GM21360 (cell line): ENCODE measurements around the gene SPG11.

Experiments used
- ATAC-seq: cut with Tn5 transposase; IDR thresholded peaks from one replicate; pipeline ENCODE4 v1.9.1; 2021; ENCODE audit warnings: mild to moderate bottlenecking, moderate library complexity; ENCODE audit not compliant: unreplicated experiment

The SPG11 gene

DNA sequence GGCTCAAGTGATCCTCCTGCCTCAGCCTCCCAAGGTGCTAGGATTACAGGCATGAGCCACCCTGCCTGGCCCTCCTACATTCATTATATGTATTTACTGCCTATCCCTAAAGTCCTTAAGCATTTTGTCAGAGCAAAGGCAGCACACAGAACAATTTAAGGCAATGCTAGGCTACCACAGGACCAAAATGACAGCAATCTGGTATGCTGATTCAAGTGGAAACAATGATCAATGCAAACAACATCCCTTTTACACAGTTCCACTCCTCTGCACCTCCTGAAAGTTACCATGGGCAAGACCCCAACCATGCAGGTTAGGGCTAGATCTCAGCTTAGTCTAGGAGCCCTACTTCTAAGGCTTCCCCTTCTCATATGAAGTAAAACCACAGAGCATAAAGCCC, 40.3 kb downstream of the SPG11 start:
- no peak for ATAC-seq

DNA sequence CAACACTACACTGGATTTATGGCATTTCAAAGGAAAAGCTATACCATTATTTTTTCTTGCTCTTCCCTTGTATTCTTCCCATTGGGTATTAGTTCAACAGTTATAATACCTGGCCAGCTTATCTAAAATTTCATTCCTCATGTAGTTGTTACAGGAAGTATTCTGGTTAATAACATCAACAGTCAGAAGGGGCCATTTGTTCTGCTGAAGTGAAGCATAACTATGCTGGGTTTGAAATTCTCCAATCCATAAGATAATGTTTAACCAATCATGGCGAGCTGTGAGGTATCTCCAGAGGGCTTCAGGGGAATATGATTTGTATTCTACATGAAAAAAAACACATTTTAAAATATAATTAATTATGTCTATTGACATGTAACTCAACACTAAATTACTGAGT, 43.4 kb downstream of the SPG11 start:
- ATAC-seq: no peak

DNA sequence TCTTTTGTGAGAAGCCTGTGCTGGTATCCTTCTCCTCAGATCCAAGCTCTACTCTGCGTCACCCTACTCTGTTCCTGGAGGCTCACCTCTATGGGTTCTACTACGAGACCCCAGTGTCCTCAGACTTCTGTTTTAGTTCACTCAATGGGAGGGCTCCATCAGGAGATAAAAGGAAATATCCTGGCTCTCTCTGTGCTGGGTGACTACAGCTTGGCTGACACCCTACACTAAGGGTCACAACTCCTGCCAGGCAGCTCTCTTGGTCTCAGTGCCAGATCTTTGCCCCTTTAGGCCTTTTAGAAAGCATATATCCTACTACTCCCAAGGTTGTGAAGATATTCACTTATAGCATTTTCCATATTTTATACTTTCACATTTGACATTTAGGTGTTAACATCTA, 46.5 kb downstream of the SPG11 start:
- ATAC-seq: no peak

DNA sequence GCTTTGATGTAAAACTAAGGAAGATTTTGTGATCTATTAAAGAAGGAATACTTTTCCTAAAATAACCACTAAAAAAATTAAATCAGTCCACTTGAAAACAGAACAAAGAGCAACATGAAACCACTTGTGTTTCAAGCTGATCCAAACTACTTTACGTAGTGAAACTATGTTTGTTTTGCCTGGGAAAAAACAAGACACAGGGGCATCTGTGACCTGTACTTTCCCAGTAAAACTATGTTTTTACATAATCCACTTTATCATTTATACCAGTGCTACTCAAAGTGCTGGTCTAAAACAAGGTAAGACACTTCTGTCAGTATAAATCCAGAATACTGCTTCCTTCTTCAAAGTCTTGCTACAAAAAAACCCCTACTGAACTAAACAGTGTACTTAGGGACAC, 56.7 kb downstream of the SPG11 start:
- no peak for ATAC-seq

DNA sequence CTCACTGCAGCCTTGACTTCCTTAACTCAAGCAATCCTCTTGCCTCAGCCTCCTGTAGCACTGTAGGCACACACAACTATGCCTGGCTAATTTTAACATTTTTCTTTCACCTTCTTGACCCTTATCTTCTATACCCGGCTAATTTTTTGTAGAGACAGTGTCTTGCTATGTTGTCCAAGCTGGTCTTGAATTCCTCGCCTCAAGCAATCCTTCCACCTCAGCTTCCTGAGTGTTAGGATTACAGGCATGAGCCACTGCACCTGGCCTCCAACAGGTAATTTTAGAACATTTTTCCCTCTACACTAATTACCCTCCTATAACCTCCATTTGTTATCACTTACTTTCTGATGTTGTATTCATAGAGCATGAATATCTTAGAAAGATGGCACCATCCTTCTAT, 60.3 kb downstream of the SPG11 start:
- no peak for ATAC-seq

DNA sequence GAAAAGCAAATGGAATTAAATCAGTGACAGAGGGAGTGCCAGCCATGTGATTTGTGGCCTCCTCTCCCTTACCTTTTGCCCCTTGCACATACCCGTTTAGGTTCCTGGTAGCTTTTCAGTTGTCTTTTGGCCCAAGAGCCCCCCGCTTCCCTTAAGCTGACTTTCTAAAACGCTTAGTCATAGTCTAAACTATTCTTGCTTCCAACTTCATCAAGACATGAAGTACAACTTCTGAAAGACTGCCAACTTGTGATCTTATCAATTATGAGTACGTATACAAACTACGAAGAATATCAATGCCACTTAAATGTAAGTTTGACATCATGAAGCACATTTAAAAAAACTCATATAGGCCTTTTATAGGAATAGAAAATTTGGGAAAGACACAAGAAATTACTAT, 64.6 kb downstream of the SPG11 start:
- no peak for ATAC-seq

DNA sequence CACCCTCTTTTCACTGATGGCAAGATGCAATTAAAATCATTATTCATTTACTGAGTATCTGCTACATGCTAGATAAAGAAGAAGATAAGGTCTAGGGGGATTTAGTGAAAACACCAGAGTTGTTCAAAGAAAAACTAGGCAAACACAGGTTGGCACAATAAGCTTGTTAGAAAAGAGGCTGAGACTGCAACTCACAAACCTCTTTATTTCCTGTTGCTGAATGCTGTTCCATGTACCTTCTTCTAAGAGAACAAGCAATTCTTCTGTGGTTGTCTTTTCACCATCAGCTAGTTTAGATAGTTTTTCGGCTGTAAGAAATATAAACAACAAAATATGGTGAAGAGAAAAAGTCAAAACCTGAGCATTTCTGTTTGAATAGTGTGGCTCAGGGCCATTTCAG, 65.4 kb downstream of the SPG11 start:
- no peak for ATAC-seq

DNA sequence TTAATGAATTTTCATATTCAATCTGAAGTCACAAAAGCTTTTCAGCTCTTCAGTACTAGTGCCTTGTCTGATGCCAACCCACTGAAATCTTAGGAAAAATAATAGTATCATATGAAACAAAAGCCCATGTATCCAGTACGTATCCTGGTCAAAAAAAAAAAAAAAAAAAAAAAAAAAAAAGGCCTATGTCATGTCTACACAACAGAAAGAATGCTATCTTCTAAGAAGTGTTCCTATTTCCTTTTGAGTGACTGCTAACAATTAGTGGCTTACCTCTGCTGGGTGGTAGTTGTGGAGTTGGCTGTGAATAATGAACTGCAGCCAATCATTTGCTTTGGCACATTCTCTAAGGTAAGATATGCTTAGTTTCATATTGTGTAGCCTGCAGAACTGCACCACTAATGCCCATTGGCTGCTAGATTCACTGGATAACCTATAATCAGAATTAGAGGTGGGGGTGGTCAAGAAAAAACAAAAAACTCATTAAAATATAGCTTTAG, 66.9 kb downstream of the SPG11 start:
- no peak for ATAC-seq

DNA sequence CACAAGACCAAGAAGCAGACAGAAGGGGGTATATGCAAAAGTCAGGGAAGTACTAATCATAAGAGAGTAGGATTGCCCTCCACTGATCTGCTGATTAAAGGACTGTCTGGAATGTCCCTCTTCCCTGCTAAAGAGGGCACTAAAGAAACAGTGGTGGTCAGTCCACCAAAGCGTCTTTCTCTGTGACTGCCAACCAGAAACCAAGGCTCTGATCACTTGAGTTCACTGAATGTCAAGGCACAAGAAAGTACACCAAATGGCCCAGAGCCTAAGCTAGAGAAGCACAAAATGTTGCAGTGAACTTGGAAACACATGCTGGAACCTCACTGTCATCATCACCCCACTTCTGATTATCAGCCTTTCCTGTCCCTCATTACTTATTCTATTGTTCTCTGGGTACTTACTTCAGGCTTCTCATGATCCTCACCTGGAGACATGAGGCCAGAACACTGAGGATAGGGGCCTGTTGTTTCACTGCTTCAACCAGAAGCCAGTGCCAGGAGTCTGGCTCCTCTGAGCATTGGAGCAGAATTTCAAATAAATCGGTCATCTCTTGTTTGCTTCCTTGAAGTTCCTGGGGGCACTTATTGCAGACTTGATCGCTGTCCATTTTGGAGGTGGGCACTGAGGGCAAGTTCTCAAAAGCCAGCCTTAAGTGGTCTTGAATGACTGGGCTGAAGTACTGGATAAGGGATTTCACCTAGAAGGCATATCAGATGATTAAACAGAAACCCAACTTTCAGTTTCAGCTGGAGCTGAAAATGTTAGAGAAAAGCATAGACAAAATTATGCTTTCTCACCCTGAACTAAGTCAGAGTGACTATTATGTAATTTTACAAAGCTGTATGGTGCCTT, 67.6 kb downstream of the SPG11 start:
- ATAC-seq: no peak

DNA sequence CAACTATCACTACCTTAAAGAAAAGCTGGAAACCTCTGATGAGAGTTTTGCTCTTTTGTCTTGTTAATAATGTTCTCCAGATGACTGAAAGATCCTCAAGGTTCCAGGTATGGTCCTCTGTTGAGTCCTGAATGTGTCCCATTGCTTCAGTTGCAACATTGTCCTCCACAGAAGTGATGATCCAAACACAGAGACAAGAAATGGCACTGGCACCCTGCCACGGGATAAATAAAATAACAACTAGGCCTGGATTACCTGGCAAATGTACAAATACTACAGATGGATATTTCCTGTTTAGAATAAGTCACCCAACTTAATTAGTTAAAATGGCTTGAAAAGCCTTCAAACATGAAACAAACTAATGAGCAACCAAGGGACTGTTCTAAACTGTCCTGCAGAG, 68.2 kb downstream of the SPG11 start:
- ATAC-seq: no peak

DNA sequence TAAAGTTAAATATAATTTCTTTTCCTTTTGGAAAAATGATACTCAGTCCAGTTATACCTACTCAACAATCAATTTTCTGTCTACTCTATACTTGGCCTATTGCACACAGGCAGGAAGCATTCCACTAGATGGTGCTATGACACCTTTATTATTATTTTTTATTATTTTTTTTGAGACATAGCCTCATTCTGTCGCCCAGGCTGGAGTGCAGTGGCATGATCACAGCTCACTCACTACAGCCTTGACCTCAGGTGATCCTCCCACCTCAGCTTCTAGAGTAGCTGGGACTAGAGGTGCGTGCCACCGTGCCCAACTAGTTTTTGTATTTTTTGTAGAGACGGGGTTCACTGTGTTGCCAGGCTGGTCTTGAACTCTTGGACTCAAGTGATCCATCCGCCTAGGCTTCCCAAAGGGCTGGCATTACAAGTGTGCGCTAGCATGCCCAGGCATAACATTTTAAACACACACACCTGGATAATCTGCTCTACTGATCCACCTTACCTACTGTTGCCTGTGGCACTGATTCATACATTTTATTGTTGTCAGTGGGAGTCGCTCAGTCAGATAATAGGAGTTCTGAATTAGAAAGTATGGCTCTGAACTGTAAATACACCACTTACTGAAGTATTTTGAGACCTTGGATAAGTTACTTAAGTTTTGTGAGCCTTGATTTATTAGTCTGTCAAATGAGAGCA, 70.3 kb downstream of the SPG11 start:
- no peak for ATAC-seq

DNA sequence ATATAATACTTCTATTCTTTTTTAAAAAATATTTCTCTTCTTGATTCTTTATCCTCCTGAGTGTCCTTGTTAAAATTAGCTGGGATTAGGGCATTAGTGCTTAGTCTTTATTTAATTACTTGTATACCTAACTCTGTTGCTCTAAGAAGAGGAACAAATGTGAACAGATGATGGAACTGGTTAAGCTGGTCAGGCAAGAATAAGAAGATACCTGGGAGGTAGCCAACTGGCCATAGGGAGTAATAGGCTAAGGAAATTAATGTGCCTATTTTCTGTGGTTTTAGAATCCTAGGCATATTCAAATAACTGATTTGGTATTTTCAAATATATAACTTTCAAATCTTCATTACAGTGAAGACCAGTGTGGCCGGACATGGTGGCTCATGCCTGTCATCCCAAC, 72.1 kb downstream of the SPG11 start:
- no peak for ATAC-seq

DNA sequence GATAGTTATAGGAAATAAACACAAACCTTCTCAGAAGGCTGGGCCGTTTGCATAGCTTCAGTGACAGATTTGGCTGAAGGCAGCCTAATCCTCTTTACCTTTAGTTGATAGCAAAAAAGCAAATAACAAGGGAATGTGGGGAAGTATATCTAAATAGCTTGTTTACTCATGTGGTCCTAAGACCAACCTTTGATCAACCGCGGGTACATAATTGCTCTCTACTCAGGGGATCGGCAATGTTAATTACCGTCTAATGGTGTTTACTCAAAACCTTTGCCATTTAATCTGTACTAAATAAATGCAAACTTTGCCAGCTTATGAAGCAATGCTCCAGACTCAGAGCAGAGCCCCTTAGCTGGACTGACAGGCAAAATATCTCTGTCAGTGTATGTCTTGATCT, 74.9 kb downstream of the SPG11 start:
- ATAC-seq: no peak

DNA sequence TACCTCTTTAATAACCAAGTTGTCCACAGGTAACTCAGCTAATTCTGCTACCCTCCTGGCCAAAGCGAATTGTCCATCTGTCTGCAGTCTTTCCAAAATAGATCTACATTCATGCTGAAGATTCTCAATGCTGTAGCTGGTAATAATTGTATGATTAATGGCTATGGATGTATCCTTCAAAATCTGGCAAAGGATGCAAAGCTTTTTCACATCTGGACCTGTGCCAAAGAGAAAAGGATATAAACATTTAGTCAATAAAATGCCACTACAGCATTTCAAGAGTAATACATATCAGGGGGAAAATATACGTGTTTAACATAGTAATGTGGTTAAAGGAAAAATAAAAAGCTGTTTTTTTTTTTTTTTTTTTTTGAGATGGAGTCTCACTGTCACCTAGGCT, 77.8 kb downstream of the SPG11 start:
- ATAC-seq: no peak

DNA sequence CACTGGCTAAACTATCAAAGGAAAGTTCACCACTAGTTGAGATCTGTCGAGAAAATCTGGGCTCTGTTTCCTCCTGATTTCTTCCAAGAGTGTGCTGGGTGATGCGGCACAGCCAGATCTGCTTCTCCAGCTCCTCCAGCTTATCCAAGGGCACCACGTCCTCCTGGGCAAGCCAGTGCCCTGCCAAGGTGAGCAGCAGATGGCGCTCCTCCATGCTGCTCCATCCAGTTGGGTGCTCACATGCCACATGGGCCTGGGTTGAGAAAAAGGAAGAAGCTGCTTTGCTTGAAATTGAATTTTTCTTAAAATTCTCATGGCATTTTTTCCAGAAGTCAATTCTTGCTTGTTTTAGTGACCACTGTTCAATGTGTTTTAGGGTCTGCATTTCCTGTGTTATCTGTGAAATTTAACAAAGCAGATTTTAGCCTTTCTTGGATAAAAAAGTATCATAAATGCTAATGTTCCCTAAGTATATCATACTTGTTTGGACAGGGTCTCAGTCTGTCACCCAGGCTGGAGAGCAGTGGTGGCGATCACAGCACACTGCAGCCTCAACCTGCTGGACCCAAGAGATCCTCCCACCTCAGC, 79.2 kb downstream of the SPG11 start:
- ATAC-seq: no peak

DNA sequence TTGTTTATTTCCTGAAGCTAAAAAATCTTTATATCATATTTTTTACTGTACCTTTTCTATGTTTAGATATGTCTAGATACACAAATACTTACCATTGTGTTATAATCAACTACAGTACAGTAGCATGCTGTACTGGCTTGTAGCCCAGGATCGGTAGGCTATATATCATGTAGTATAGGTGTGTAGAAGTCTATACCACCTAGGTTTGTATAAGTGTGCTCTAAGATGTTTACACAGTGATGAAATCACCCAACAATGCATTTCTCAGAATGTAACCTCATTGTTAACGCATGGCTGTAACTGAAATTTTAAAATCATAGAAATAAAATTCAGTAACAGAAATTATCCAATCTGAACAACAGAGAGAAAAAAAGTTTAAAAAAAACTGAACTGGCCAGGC, 83.4 kb downstream of the SPG11 start:
- ATAC-seq: no peak

DNA sequence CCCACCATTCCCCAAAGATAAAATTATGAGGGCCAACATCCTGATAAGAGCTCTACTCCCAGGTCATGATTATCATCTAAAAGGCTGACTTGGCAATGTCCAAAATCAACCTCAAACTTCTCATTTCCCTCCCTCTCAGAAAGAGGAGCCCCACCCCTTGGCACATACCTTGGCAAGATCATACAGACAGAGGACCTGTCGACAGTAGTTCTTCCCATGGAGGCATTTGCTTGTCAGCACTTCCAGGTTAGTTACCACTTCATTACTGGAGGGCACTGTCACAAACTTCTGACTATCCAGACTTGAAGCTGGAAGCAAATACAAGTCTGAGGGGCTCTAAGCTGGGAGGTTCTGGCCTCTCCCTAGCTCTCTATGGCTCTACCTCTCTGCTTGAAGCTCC, 88.7 kb downstream of the SPG11 start:
- no peak for ATAC-seq

DNA sequence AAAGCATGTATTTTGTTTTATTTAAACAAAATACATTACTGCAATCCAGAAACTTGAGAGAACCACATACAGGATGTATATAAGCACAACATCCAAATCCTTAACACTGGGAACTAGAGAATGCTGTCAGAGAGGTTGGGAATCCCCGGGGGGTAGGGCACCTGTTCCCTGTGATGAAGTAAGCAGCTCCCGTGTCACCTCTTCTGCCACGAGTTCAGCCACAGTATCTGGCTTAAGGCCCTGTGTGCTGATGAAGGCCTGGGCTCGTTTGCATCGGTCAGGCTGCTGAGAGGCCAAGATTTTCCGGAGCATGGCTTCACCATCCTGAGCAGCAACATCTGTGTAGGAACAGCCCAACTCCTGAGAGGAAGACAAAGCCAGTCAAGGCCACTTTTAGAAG, 90.1 kb downstream of the SPG11 start:
- no peak for ATAC-seq

DNA sequence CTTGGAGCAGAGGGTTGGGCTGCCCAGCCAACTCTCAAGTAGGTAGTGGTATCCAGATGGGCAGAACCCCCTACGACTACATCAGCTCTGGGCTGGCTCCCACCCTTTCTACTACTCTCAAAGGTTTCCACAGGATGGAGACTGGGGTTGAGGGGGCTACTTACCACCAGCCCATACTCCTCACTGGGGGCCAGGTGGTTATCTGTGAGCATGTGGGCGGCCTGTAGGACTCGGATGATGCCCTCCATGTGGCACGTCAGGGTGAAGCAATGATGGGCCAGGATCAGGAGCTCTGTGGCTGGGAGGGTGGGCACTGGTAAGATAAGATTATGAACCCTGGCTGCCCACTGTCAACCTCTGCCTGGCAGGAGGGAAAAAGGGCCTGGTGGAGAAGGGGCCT, 93.1 kb downstream of the SPG11 start:
- no peak for ATAC-seq

DNA sequence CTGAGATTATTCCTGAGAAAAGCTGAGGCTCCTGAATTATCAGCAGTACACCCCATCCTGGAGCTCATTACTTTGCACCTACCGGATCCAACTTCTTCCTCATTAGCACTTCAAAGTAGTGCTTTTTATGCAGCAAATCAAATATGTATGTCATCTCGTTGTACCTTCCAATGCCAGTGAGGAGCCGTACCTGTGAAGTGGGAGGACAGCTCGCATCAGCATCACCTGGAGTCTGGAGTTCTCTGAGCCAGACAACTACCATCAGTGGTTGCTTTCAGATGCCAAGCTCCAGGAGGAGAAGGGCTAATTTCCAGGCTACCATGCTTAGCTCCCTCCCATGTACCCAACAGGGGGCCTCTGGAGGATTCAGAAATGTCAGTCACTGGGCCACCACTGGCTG, 94.1 kb downstream of the SPG11 start:
- ATAC-seq: no peak

DNA sequence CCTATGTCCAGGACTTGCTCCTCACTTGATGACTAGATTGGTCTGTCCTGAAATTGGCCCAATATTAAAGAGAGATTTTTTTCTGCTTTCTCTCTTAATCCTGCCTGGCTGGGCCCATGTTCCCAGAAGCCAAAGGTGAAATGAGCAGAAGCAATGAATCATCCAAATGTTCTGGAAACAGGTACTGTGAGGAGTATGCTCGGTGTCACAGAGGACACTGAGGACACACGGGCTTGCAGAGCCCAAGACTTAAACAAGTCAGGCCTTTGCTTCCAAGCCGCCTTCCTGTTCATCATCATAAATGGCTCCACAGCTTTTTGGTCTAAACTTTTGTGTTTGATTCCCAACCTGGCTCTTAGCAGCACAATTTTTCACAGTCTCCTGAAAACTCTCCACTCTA, 95.1 kb downstream of the SPG11 start:
- ATAC-seq: no peak

DNA sequence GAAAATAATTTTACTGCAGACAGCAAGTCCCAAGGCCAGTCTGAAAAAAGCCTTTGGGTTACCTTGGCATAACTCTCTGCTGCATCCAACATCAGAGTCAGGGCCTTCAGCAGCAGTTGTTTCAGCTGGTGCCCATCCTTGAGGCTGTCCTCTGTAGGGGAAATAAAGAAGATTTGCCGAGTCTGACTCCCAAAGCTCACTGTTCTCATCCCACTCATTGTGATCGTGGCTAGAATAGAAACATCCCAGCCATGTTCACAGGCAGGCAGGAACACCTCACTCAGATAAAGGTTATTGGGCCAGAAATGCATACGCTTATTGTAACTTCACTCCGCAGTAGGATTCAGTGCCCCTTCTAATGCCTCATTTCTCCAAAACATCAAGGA, 97.3 kb downstream of the SPG11 start:
- no peak for ATAC-seq
